Prostate gland (tissue), 2 donors: Measurements from ENCODE around the gene YEATS4.

Experiments
- POLR2A ChIP-seq: fragments of 450-650 bp; IDR thresholded peaks from one replicate; pipeline ENCODE4 v1.6.1; 2016; ENCODE audit warnings: antibody characterized with exemption, mild to moderate bottlenecking
- POLR2AphosphoS5 ChIP-seq: sonication (generic); formaldehyde crosslinking; IDR thresholded peaks from one replicate; pipeline ENCODE4 v1.6.1; 2017; ENCODE audit warnings: antibody characterized with exemption
- TF ChIP-seq, protein P1 (sequence below), 4 experiments: fragments of 200-600 bp in 2 of 4; fragments of 450-650 bp in 2 of 4; sonication (generic) in 2 of 4; IDR thresholded peaks; 1 replicate in 3 of 4; 2 replicates in 1 of 4; pipeline ENCODE4 v1.5.1; 2016 to 2019; ENCODE audit warnings: antibody characterized with exemption in 4 of 4, mild to moderate bottlenecking in 2 of 4, moderate library complexity in 2 of 4

DNA sequence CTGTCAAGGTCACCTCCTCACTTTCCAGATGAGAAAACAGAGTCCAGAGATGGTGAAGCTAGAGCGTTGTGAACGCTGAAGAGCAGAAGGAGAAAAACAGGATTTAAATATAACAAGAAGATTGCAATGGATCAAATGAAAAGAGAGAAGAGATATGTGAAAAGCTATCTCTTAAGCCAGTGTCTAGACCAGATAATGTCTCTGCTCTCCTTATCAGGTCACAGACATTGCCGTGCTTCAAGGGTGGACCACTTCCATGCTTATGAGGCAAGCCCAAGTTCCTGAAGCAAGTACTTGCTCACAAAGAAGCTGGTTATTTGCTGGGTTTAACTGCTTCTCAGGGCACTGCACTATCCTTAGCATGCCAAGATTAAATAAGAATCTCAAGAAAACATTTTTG, 79.0 kb downstream of the YEATS4 start:
- TF ChIP-seq, protein P1, sequence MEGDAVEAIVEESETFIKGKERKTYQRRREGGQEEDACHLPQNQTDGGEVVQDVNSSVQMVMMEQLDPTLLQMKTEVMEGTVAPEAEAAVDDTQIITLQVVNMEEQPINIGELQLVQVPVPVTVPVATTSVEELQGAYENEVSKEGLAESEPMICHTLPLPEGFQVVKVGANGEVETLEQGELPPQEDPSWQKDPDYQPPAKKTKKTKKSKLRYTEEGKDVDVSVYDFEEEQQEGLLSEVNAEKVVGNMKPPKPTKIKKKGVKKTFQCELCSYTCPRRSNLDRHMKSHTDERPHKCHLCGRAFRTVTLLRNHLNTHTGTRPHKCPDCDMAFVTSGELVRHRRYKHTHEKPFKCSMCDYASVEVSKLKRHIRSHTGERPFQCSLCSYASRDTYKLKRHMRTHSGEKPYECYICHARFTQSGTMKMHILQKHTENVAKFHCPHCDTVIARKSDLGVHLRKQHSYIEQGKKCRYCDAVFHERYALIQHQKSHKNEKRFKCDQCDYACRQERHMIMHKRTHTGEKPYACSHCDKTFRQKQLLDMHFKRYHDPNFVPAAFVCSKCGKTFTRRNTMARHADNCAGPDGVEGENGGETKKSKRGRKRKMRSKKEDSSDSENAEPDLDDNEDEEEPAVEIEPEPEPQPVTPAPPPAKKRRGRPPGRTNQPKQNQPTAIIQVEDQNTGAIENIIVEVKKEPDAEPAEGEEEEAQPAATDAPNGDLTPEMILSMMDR (IDR thresholded peaks at IDR 0.05) = no peak
- TF ChIP-seq POLR2A (no peak), POLR2AphosphoS5 (no peak)
